Measurements from ENCODE around the gene RPL13. TPM values are rescaled to one million over a fixed set of nuclear protein-coding genes. Genes with fewer than 3 reads are reported as not detected.
A peak's percentile ranks its signal among the peaks of the same experiment; 100 is the strongest.

The RPL13 gene
- total and polyA plus RNA-seq, 2 of the 4 experiments (the other 2 are of a cell fraction), result 2,098 to 3,527 TPM

DNA sequence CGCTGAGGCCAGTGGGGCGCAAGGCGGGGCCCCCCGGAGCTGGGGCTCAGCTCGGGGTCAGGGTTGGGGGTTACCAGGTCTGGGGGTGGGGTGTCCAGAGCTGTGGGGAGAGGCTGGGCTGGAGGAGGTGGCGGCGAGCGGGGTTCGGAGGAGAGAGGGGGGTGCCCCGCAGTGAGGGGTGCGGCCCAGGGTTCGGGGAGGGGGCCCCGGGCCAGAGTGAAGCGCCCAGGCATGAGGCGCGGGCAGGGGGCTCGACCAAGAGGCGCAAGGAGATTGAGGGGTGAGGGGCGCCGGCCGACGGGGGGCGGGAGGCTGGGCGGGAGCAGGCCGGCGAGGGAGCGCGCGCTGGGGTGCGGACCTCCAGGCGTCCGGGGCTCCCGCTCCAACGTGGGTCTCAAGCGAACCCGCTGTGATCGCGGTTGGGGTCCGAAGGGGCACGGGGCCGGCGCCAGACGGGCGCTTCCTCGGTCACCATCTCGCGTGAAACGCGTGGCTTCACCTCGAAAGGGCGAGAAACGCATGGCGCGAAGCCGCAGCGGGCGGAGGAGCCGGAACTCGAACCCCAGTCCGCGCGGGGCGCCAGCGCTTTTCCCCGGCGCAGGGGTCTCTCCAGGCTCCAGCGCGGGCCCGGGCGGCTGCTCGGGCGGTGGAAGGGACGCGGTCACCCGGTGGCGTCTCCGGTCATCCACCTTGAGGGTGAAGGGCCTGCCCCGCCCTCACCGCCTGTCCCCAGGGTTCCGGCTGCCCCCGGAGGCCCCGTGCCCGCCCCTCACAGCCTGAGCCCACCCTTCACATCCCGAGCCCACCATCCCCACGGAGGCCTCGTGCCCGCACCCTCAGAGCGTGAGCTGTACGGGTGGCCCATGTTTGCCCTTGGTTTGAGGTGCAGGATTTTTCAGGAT lies 15.9 kb downstream of the RPL13 start:
- peaks cover 0 to 8% of the 10 kb centered on the region in 2 experiments; a peak in 1 of 4 replicates for H3K79me1 ChIP-seq (ENCODE audit: low read depth in 1 of 2, low read length in 2 of 2)
- peak overlapping the region; percentile 51 for H2AK5ac ChIP-seq (ENCODE audit: low read depth, low read length)
- BruUV-seq (replicated peaks), result no TSS peak
- no peak for ATAC-seq (ENCODE audit: low read depth)
- dilution Hi-C loops (cut with HindIII; ENCODE audit: low sequenced_read_pairs, unreplicated experiment), result no loop called here
- H4K91ac ChIP-seq (ENCODE audit: insufficient read depth, low read depth, low read length), result no peak overlapping the region
- H3K18ac ChIP-seq (ENCODE audit: low read depth, low read length), result no peak overlapping the region
- peaks cover 13% of the 10 kb centered on the region for H3K9me1 ChIP-seq (ENCODE audit: insufficient read depth, low read length)
- no peak overlapping the region for H3K9ac ChIP-seq (ENCODE audit: low read depth, low read length)
- no peak overlapping the region for H3K56ac ChIP-seq (ENCODE audit: extremely low read depth, insufficient read depth, low read length)
- peak overlapping the region; percentile 89 for H2AFZ ChIP-seq (replicated peaks; ENCODE audit: low read length, poor library complexity)
- ChIA-PET CTCF (no interaction called here), POLR2A (ENCODE audit: unreplicated experiment) (no interaction called here)
- peaks cover 6% of the 10 kb centered on the region; the same call in 1 of the 2 replicates for H3K36me3 ChIP-seq (ENCODE audit: control insufficient read depth, insufficient read depth, low read length)
- 37% methylated on average over 46 of the region's 89 CpGs; no CpG with 5 or more reads in 1 of the 2 experiments for WGBS, 2 experiments (ENCODE audit: extremely low coverage in 2 of 2, insufficient read length in 1 of 2)
- H2BK120ac ChIP-seq (ENCODE audit: low read depth, low read length), result peak overlapping the region; percentile 32; the same call in 1 of the 2 replicates
- H3K9me3 ChIP-seq (ENCODE audit: control insufficient read depth, insufficient read depth, low read length), result no peaks in the 10 kb centered on the region
- no peak overlapping the region; the same call in 1 of the 2 replicates for H3K27ac ChIP-seq (ENCODE audit: insufficient read depth, low read length)
- H2BK20ac ChIP-seq (ENCODE audit: low read depth, low read length), result no peak overlapping the region
- in situ Hi-C loops (cut with MboI; ENCODE audit: low sequenced_read_pairs), result no loop called here
- H2BK15ac ChIP-seq (ENCODE audit: low read depth, low read length), result no peak overlapping the region
- peaks cover 20% of the 10 kb centered on the region for H3K4me1 ChIP-seq (ENCODE audit: control insufficient read depth, insufficient read depth, low read length)
- no peak overlapping the region for H2BK5ac ChIP-seq (ENCODE audit: low read depth, low read length, poor library complexity, severe bottlenecking)
- no peak overlapping the region for H3K23ac ChIP-seq (ENCODE audit: low read depth, low read length)
- no peak overlapping the region for H3K4ac ChIP-seq (ENCODE audit: low read depth, low read length)
- H2AK9ac ChIP-seq (replicated peaks; ENCODE audit: low read depth, low read length, poor library complexity), result peak overlapping the region; percentile 93
- H3K4me2 ChIP-seq (ENCODE audit: low read depth, low read length), result no peak overlapping the region
- intact Hi-C loops (cut with micrococcal nuclease), result no loop called here
- H3K14ac ChIP-seq (replicated peaks; ENCODE audit: low read depth, low read length), result no peak overlapping the region
- H4K5ac ChIP-seq (ENCODE audit: low read depth, low read length), result no peak overlapping the region
- peak overlapping the region; percentile 30 for H3K4me3 ChIP-seq (ENCODE audit: insufficient read depth, low read depth, low read length)
- TF ChIP-seq MXI1 (IDR thresholded peaks at IDR 0.05; ENCODE audit: borderline replicate concordance, low read depth, low read length) (no peak), RFX5 (IDR thresholded peaks at IDR 0.05; ENCODE audit: low read depth, low read length) (no peak), CEBPB (IDR thresholded peaks at IDR 0.05; ENCODE audit: low read depth, low read length) (no peak), CHD1 (IDR thresholded peaks at IDR 0.05; ENCODE audit: low read depth, low read length) (no peak), CTCF (conservative IDR thresholded peaks at IDR 0.05; ENCODE audit: low read depth, low read length) (no peak)
- DNase-seq, result no peak
- H3K27me3 ChIP-seq (ENCODE audit: control insufficient read depth, insufficient read depth, low read length), result peaks cover 4% of the 10 kb centered on the region; the same call in 1 of the 2 replicates
- H4K20me1 ChIP-seq (ENCODE audit: insufficient read depth, low read length), result peaks cover 3% of the 10 kb centered on the region; the same call in 1 of the 2 replicates
- no peak overlapping the region for H4K8ac ChIP-seq (ENCODE audit: low read depth in 2 of 2, low read length in 2 of 2)

Measured in IMR-90 (cell line).